Measurements from ENCODE around the gene ELFN1. TPM values are rescaled to one million over a fixed set of nuclear protein-coding genes. Genes with fewer than 3 reads are reported as not detected.

The ELFN1 gene
- total RNA-seq, 1 experiment from 2014 or later, result 0.69 TPM

DNA sequence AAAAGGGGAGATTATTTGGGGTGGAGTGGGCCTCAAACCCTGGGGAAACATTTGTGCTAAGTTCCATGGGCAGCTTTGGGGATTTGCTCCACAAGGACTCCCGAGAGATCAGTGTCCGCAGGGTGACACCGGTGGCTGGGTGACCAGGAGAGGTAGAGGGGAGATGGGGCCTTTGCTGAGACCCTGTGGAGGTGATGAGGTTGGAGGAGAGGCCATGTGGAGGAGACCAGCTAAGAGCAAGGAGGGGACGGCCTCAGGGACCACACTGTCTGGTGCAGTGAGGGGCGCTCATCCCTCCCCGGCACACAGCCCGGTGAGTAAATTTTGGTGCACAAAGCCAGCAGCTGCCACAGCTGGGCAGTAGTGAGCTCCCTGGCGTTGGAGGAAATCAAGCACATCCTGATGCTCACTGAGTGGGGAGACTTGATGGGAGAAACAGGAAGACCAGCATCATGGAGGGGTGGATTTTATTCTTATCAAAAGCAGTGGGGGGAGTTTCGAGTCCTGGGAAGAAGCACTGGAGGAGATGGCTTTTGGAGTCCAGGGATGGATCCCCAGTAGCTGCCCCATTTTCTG is 20.2 kb upstream of the ELFN1 start:
- no TSS peak for BruUV-seq (replicated peaks)

DNA sequence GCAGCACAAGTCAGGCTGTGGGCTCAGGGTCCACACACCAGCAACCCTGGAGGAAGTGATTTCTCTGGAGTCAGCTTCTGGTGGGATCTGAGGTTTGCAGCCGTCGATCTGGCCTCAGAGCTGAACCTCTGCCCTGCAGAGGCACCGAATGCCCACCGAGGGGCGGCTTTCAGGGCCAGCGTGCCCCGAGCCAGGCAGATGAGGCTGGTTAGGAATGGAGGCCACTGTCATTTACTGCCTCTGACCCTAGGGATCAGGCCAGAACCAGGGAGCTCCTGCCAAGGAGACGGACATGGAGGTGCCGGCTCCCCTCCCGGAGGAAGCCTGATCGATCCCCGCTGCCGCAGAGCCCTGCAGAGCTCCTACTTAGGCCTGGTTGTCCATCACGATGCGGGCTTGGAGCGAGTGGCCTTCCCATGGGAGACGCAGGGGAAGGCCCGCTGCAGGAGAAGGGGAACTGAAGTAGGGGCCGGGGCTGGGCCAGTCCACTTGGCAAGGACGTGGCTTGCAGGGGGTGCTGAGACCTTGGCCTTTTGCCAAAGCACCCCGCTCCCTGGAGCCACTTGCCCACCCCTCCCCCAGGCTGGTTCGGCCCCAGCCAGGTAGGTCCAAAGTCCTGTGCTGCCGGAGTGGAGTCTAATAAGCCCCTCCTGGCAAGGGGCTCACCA is 19.6 kb upstream of the ELFN1 start:
- Histone ChIP-seq H3K79me2 (ENCODE audit: low read length) (no peaks in the 10 kb centered on the region), H3F3A (ENCODE audit: low read length, unreplicated experiment) (no peaks in the 10 kb centered on the region), H3K9me3 (ENCODE audit: low read length) (no peaks in the 10 kb centered on the region), H3K4me1 (ENCODE audit: insufficient read depth, low read length) (no peaks in the 10 kb centered on the region; the same call in 1 of the 2 replicates), H4K20me1 (ENCODE audit: low read length) (no peaks in the 10 kb centered on the region), H3K4me3 (ENCODE audit: low read length) (no peak overlapping the region), H3K4me2 (ENCODE audit: low read length) (no peak overlapping the region), H2AFZ (ENCODE audit: low read length) (no peak overlapping the region), H3K9me2 (replicated peaks; ENCODE audit: low read length) (no peaks in the 10 kb centered on the region), H3K27me3 (ENCODE audit: low read length) (peaks cover 14% of the 10 kb centered on the region), H3K27ac (ENCODE audit: low read length) (no peak overlapping the region), H3K9ac (ENCODE audit: low read length) (no peak overlapping the region), H3K36me3 (ENCODE audit: low read depth, low read length) (no peaks in the 10 kb centered on the region)
- ChIA-PET CTCF (no interaction called here), POLR2A (ENCODE audit: unreplicated experiment) (no interaction called here)
- DNase-seq (no peak), ATAC-seq (no peak)
- TF ChIP-seq, protein P1, sequence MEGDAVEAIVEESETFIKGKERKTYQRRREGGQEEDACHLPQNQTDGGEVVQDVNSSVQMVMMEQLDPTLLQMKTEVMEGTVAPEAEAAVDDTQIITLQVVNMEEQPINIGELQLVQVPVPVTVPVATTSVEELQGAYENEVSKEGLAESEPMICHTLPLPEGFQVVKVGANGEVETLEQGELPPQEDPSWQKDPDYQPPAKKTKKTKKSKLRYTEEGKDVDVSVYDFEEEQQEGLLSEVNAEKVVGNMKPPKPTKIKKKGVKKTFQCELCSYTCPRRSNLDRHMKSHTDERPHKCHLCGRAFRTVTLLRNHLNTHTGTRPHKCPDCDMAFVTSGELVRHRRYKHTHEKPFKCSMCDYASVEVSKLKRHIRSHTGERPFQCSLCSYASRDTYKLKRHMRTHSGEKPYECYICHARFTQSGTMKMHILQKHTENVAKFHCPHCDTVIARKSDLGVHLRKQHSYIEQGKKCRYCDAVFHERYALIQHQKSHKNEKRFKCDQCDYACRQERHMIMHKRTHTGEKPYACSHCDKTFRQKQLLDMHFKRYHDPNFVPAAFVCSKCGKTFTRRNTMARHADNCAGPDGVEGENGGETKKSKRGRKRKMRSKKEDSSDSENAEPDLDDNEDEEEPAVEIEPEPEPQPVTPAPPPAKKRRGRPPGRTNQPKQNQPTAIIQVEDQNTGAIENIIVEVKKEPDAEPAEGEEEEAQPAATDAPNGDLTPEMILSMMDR (conservative IDR thresholded peaks at IDR 0.05; ENCODE audit: low read depth, low read length), result no peak
- TF ChIP-seq EZH2 (IDR thresholded peaks at IDR 0.05; ENCODE audit: low read length, unreplicated experiment), result no peak
- TF ChIP-seq EZH2phosphoT487 (IDR thresholded peaks at IDR 0.05; ENCODE audit: borderline replicate concordance, low read length), result no peak
- no TSS peak for BruUV-seq (replicated peaks)
- intact Hi-C loops (cut with micrococcal nuclease), result no loop called here

More for the DNA sequence above, 20.2 kb upstream of the ELFN1 start:
- Histone ChIP-seq H3K36me3 (ENCODE audit: low read depth, low read length) (no peaks in the 10 kb centered on the region), H3K27ac (ENCODE audit: low read length) (no peak overlapping the region), H3K9ac (ENCODE audit: low read length) (no peak overlapping the region), H3K9me3 (ENCODE audit: low read length) (no peaks in the 10 kb centered on the region), H4K20me1 (ENCODE audit: low read length) (no peaks in the 10 kb centered on the region), H3K4me2 (ENCODE audit: low read length) (no peak overlapping the region), H3K79me2 (ENCODE audit: low read length) (no peaks in the 10 kb centered on the region), H3F3A (ENCODE audit: low read length, unreplicated experiment) (no peaks in the 10 kb centered on the region), H3K9me2 (replicated peaks; ENCODE audit: low read length) (no peaks in the 10 kb centered on the region), H3K4me1 (ENCODE audit: insufficient read depth, low read length) (no peaks in the 10 kb centered on the region; the same call in 1 of the 2 replicates), H3K4me3 (ENCODE audit: low read length) (no peak overlapping the region), H3K27me3 (ENCODE audit: low read length) (peaks cover 14% of the 10 kb centered on the region), H2AFZ (ENCODE audit: low read length) (no peak overlapping the region)
- TF ChIP-seq, protein P1 (conservative IDR thresholded peaks at IDR 0.05; ENCODE audit: low read depth, low read length), result no peak
- TF ChIP-seq EZH2 (IDR thresholded peaks at IDR 0.05; ENCODE audit: low read length, unreplicated experiment) (no peak), EZH2phosphoT487 (IDR thresholded peaks at IDR 0.05; ENCODE audit: borderline replicate concordance, low read length) (no peak)
- DNase-seq, result no peak
- ChIA-PET CTCF (no interaction called here), POLR2A (ENCODE audit: unreplicated experiment) (no interaction called here)
- intact Hi-C loops (cut with micrococcal nuclease), result no loop called here
- no peak for ATAC-seq

DNA sequence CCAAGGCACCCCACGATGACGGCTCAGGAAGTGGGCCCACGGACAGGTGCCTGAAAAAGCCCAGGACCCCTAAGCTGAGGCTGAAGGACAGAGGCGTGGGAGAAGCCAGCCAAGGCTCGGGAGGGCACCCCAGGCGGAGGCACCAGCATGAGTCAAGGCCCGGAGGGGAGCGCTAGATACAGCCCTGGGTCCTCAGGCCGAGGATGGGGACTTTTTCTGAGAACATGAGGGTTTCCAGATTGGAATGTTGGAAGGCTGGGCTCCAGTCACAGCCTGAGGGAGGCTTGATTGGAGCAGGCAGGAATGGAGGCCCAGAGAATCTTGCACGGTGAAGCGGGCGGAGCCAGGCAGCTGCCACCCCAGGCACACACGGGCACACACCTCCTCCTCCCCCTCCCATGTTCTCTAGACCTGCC is 19.0 kb upstream of the ELFN1 start:
- intact Hi-C loops (cut with micrococcal nuclease), result no loop called here
- BruUV-seq (replicated peaks), result no TSS peak
- Histone ChIP-seq H3K9me2 (replicated peaks; ENCODE audit: low read length) (no peaks in the 10 kb centered on the region), H3K4me3 (ENCODE audit: low read length) (no peak overlapping the region), H3K27me3 (ENCODE audit: low read length) (peaks cover 14% of the 10 kb centered on the region), H3K27ac (ENCODE audit: low read length) (no peak overlapping the region), H3F3A (ENCODE audit: low read length, unreplicated experiment) (no peaks in the 10 kb centered on the region), H3K4me2 (ENCODE audit: low read length) (no peak overlapping the region), H4K20me1 (ENCODE audit: low read length) (no peaks in the 10 kb centered on the region), H3K36me3 (ENCODE audit: low read depth, low read length) (no peaks in the 10 kb centered on the region), H3K4me1 (ENCODE audit: insufficient read depth, low read length) (no peaks in the 10 kb centered on the region; the same call in 1 of the 2 replicates), H3K79me2 (ENCODE audit: low read length) (no peaks in the 10 kb centered on the region), H3K9me3 (ENCODE audit: low read length) (no peaks in the 10 kb centered on the region), H3K9ac (ENCODE audit: low read length) (no peak overlapping the region), H2AFZ (ENCODE audit: low read length) (no peak overlapping the region)
- ChIA-PET POLR2A (ENCODE audit: unreplicated experiment) (no interaction called here), CTCF (no interaction called here)
- TF ChIP-seq, protein P1 (conservative IDR thresholded peaks at IDR 0.05; ENCODE audit: low read depth, low read length), result no peak
- TF ChIP-seq EZH2 (IDR thresholded peaks at IDR 0.05; ENCODE audit: low read length, unreplicated experiment) (no peak), EZH2phosphoT487 (IDR thresholded peaks at IDR 0.05; ENCODE audit: borderline replicate concordance, low read length) (no peak)
- DNase-seq, result no peak
- ATAC-seq, result no peak
